Measurements from ENCODE around the gene ZNF396. TPM values are rescaled to one million over a fixed set of nuclear protein-coding genes. Genes with fewer than 3 reads are reported as not detected.
A peak's percentile ranks its signal among the peaks of the same experiment; 100 is the strongest.

ZNF396 gene
- total RNA-seq, 1 donor from 2014 or later = 0.92 TPM

GRCh38 chr18:35377875-35378573 is 887 bp upstream of the ZNF396 start:
- no peaks in the 10 kb centered on the region for H3K9me3 Mint-ChIP-seq (ENCODE audit: unreplicated experiment)
- H3K27ac Mint-ChIP-seq (ENCODE audit: unreplicated experiment) = peak overlapping the region; percentile 52
- DNase-seq (ENCODE audit: low spot score) = no peak
- H3K4me3 Mint-ChIP-seq (ENCODE audit: unreplicated experiment) = peak overlapping the region; percentile 90
- H3K36me3 Mint-ChIP-seq (ENCODE audit: low read depth, unreplicated experiment) = peaks cover 12% of the 10 kb centered on the region
- no peak for TF ChIP-seq CTCF (IDR thresholded peaks at IDR 0.05; ENCODE audit: unreplicated experiment)
- H3K4me1 Mint-ChIP-seq (ENCODE audit: unreplicated experiment) = peaks cover 4% of the 10 kb centered on the region
- peaks cover 13% of the 10 kb centered on the region for H3K27me3 Mint-ChIP-seq (ENCODE audit: unreplicated experiment)

- H3K27me3 Mint-ChIP-seq (ENCODE audit: unreplicated experiment) = peaks cover 13% of the 10 kb centered on the region
- TF ChIP-seq CTCF (IDR thresholded peaks at IDR 0.05; ENCODE audit: unreplicated experiment) = no peak
- H3K4me1 Mint-ChIP-seq (ENCODE audit: unreplicated experiment) = peaks cover 4% of the 10 kb centered on the region
- peak; percentile 25 for DNase-seq (ENCODE audit: low spot score)
- H3K9me3 Mint-ChIP-seq (ENCODE audit: unreplicated experiment) = no peaks in the 10 kb centered on the region
- H3K4me3 Mint-ChIP-seq (ENCODE audit: unreplicated experiment) = peak overlapping the region; percentile 89
- H3K36me3 Mint-ChIP-seq (ENCODE audit: low read depth, unreplicated experiment) = peaks cover 6% of the 10 kb centered on the region
- no peak overlapping the region for H3K27ac Mint-ChIP-seq (ENCODE audit: unreplicated experiment)
Observed at GRCh38 chr18:35376393-35376741, 770 bp downstream of the ZNF396 start.

GRCh38 chr18:35374708-35375107 is 2.4 kb downstream of the ZNF396 start:
- H3K4me1 Mint-ChIP-seq (ENCODE audit: unreplicated experiment) = peaks cover 4% of the 10 kb centered on the region
- no peak for DNase-seq (ENCODE audit: low spot score)
- no peak overlapping the region for H3K4me3 Mint-ChIP-seq (ENCODE audit: unreplicated experiment)
- peaks cover 13% of the 10 kb centered on the region for H3K27me3 Mint-ChIP-seq (ENCODE audit: unreplicated experiment)
- no peaks in the 10 kb centered on the region for H3K9me3 Mint-ChIP-seq (ENCODE audit: unreplicated experiment)
- TF ChIP-seq CTCF (IDR thresholded peaks at IDR 0.05; ENCODE audit: unreplicated experiment) = no peak
- H3K36me3 Mint-ChIP-seq (ENCODE audit: low read depth, unreplicated experiment) = peaks cover 4% of the 10 kb centered on the region
- H3K27ac Mint-ChIP-seq (ENCODE audit: unreplicated experiment) = no peak overlapping the region

- TF ChIP-seq CTCF (IDR thresholded peaks at IDR 0.05; ENCODE audit: unreplicated experiment) = no peak
- no peak for DNase-seq (ENCODE audit: low spot score)
- Mint-ChIP-seq H3K4me3 (ENCODE audit: unreplicated experiment) (no peak overlapping the region), H3K4me1 (ENCODE audit: unreplicated experiment) (no peaks in the 10 kb centered on the region), H3K27ac (ENCODE audit: unreplicated experiment) (no peak overlapping the region), H3K9me3 (ENCODE audit: unreplicated experiment) (no peaks in the 10 kb centered on the region), H3K36me3 (ENCODE audit: low read depth, unreplicated experiment) (no peaks in the 10 kb centered on the region), H3K27me3 (ENCODE audit: unreplicated experiment) (peaks cover 3% of the 10 kb centered on the region)
Observed at GRCh38 chr18:35371412-35372195, 5.5 kb downstream of the ZNF396 start.

- no peak for DNase-seq (ENCODE audit: low spot score)
- no peak overlapping the region for H3K27ac Mint-ChIP-seq (ENCODE audit: unreplicated experiment)
- no peaks in the 10 kb centered on the region for H3K4me1 Mint-ChIP-seq (ENCODE audit: unreplicated experiment)
- no peaks in the 10 kb centered on the region for H3K36me3 Mint-ChIP-seq (ENCODE audit: low read depth, unreplicated experiment)
- no peak overlapping the region for H3K4me3 Mint-ChIP-seq (ENCODE audit: unreplicated experiment)
- H3K9me3 Mint-ChIP-seq (ENCODE audit: unreplicated experiment) = no peaks in the 10 kb centered on the region
- no peak for TF ChIP-seq CTCF (IDR thresholded peaks at IDR 0.05; ENCODE audit: unreplicated experiment)
- no peaks in the 10 kb centered on the region for H3K27me3 Mint-ChIP-seq (ENCODE audit: unreplicated experiment)
Observed at GRCh38 chr18:35369126-35369525, 8.0 kb downstream of the ZNF396 start.

Measured in endothelial cell (in vitro differentiated cells).